Karpas-422 (cell line): ENCODE results near the gene RAI1. TPM values are rescaled to one million over a fixed set of nuclear protein-coding genes. Genes with fewer than 3 reads are reported as not detected.

Experiments used
- DNase-seq: peaks from one replicate; pipeline ENCODE4 v3.0.0-alpha.2; 2015
- H2AFZ ChIP-seq: fragments of 200-600 bp; sonication (generic); 2 replicates; pipeline ENCODE4 v1.6.1; 2014; ENCODE audit warnings: antibody characterized with exemption, low read length, mixed read lengths
- H3K27ac ChIP-seq: fragments of 200-600 bp; sonication (generic); 2 replicates; pipeline ENCODE4 v1.5.1; 2014; ENCODE audit warnings: mild to moderate bottlenecking, low read length, moderate library complexity
- H3K27me3 ChIP-seq: fragments of 200-600 bp; sonication (generic); 2 replicates; pipeline ENCODE4 v1.6.1; 2014; ENCODE audit warnings: low read length, mixed read lengths
- H3K36me3 ChIP-seq: fragments of 200-600 bp; sonication (generic); 2 replicates; pipeline ENCODE4 v1.6.1; 2014; ENCODE audit warnings: low read length, mixed read lengths; ENCODE audit not compliant: insufficient read depth
- H3K4me1 ChIP-seq: fragments of 200-600 bp; sonication (generic); 2 replicates; pipeline ENCODE4 v1.6.1; 2014; ENCODE audit warnings: mild to moderate bottlenecking, low read length, mixed read lengths
- H3K4me2 ChIP-seq: fragments of 200-600 bp; sonication (generic); 2 replicates; pipeline ENCODE4 v1.6.1; 2014; ENCODE audit warnings: low read length, low read depth, mild to moderate bottlenecking; ENCODE audit not compliant: poor library complexity, severe bottlenecking
- H3K4me3 ChIP-seq: fragments of 200-600 bp; sonication (generic); 2 replicates; pipeline ENCODE4 v1.5.1; 2014; ENCODE audit warnings: mild to moderate bottlenecking, antibody characterized with exemption, low read length, mixed read lengths
- H3K79me2 ChIP-seq: fragments of 200-600 bp; sonication (generic); 2 replicates; pipeline ENCODE4 v1.6.1; 2014; ENCODE audit warnings: mild to moderate bottlenecking, low read length, mixed read lengths
- H3K9ac ChIP-seq: fragments of 200-600 bp; sonication (generic); 2 replicates; pipeline ENCODE4 v1.6.0; 2014; ENCODE audit warnings: low read length
- H3K9me2 ChIP-seq: fragments of 200-600 bp; sonication (generic), shearing (Covaris generic); replicated peaks from 2 replicates; pipeline ENCODE4 v1.6.0; 2014; ENCODE audit warnings: mild to moderate bottlenecking, low read length, moderate library complexity; ENCODE audit not compliant: insufficient read depth
- H3K9me3 ChIP-seq: fragments of 300-700, 200-600 bp; sonication (generic); 2 replicates; pipeline ENCODE4 v1.6.1; 2014; ENCODE audit warnings: low read length, mixed read lengths
- H4K20me1 ChIP-seq: fragments of 200-600 bp; sonication (generic); 2 replicates; pipeline ENCODE4 v1.6.1; 2014; ENCODE audit warnings: mild to moderate bottlenecking, antibody characterized with exemption, low read length, low read depth; ENCODE audit not compliant: insufficient read depth
- total RNA-seq: library from RNA; depleted of rRNA; stranded (reverse); fragments of >200 nt; shearing (Covaris generic); gene quantifications from 2 replicates; pipeline ENCODE4 v1.2.3, GENCODE V29; 2014; ENCODE audit warnings: low replicate concordance

RAI1 gene
- total RNA-seq, 1 experiment from 2014 or later: 18.2 TPM

DNA sequence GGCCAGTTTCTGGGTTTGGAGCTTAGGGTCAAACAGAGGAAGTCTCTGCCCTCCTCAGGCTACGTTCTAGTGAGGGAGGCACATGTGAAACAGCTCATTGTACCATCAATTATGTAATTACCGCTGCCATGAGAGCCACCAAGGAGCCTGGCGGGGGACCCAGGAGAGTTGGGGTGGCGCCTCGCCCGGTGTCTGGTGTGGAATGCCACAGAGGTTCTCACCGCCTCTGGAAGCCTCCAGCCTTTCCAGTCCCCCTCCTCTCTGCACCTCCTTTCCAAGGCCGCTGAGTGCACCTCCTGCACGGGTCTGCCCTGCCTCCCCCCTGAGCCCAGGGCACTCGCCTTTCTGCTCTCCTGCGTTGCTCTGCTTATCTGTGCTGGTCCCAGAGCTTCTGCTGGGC lies 104.1 kb downstream of the RAI1 start:
- no peak overlapping the region for H3K4me3 ChIP-seq
- H2AFZ ChIP-seq: no peak overlapping the region
- peak overlapping the region; percentile 100 for H3K27ac ChIP-seq
- H3K4me1 ChIP-seq: peaks cover 82% of the 10 kb centered on the region
- peak overlapping the region; percentile 79 for H3K9ac ChIP-seq
- DNase-seq: no peak
- no peaks in the 10 kb centered on the region; the same call in 1 of the 2 replicates for H4K20me1 ChIP-seq
- no peaks in the 10 kb centered on the region for H3K27me3 ChIP-seq
- no peaks in the 10 kb centered on the region for H3K9me2 ChIP-seq
- H3K79me2 ChIP-seq: peaks cover 69% of the 10 kb centered on the region
- H3K9me3 ChIP-seq: no peaks in the 10 kb centered on the region
- H3K4me2 ChIP-seq: peak overlapping the region; percentile 73
- H3K36me3 ChIP-seq: no peaks in the 10 kb centered on the region

DNA sequence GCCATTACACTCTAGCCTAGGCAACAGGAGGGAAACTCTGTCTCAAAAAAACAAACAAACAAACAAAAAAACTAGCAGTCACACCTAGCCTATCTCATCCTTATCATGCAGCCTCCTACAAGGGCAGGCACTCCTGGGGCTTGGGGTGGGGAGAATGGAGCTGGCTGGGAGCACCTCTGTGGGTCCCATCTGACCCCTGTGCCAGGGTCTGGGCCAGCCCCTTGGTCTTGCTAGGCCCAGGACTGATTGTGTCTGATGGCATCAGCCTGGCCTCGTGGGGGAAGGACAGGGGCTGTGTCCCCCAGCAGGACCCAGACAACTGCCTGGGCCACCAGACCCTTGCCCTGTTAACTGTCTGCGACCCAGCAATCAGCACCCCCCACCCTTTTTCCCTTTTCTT lies 105.7 kb downstream of the RAI1 start:
- DNase-seq: no peak
- H3K79me2 ChIP-seq: peaks cover 78% of the 10 kb centered on the region
- peaks cover 69% of the 10 kb centered on the region for H3K4me1 ChIP-seq
- H3K27ac ChIP-seq: peak overlapping the region; percentile 100
- 0 out of 2 replicates have a peak overlapping the region, but pooled peaks have one; percentile 1 for H3K9ac ChIP-seq
- H3K4me3 ChIP-seq: no peak overlapping the region
- H3K4me2 ChIP-seq: no peak overlapping the region
- H3K36me3 ChIP-seq: no peaks in the 10 kb centered on the region
- H3K9me3 ChIP-seq: no peaks in the 10 kb centered on the region
- H2AFZ ChIP-seq: no peak overlapping the region
- no peaks in the 10 kb centered on the region for H3K9me2 ChIP-seq
- no peaks in the 10 kb centered on the region for H3K27me3 ChIP-seq
- H4K20me1 ChIP-seq: no peaks in the 10 kb centered on the region; the same call in 1 of the 2 replicates

DNA sequence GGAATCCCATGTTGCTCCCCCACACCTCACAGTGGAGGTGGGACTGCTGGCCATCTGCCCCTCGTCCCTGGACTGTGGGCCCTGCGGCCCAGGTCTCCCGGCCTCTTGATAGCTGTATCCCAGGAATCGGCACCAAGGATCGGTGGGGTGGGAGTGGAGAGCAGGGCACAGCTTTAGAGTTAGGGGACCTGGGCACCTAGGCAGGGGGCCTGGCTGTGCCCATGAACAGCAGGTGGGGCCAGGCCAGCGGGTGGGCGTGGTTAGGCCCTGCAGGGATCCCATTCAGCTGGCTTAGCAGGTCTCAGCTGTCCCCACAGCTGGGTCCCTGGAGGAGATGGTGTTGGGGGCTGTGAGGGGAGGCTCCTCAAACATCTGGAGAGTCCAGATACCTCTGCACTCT lies 106.3 kb downstream of the RAI1 start:
- Histone ChIP-seq H2AFZ (no peak overlapping the region), H3K79me2 (peaks cover 79% of the 10 kb centered on the region), H3K27ac (peak overlapping the region; percentile 100), H3K4me1 (peaks cover 65% of the 10 kb centered on the region), H4K20me1 (no peaks in the 10 kb centered on the region; the same call in 1 of the 2 replicates), H3K4me3 (no peak overlapping the region), H3K36me3 (no peaks in the 10 kb centered on the region), H3K4me2 (no peak overlapping the region), H3K9me3 (no peaks in the 10 kb centered on the region), H3K9me2 (no peaks in the 10 kb centered on the region), H3K27me3 (no peaks in the 10 kb centered on the region), H3K9ac (0 out of 2 replicates have a peak overlapping the region, but pooled peaks have one; percentile 1)
- DNase-seq: no peak

DNA sequence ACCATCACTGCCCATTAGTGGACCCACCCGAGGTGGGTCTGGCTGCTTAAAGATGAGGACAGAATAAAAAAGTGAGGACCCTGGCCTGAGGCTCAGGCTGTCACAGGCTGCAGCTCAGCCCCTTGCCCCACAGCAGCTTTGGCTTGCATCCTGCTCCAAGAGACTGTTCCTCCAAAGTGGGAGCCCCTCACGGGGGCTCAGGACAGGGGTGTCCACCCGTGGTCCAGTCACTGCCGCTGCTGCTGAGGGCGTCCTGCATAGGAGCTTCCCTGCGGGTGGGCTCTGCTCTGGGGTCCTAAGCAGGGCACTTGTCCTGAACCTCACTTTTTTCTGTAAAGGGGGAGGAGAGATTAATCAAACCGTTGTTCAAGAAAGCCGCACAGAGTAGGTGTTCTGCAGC lies 107.7 kb downstream of the RAI1 start:
- Histone ChIP-seq H3K4me1 (peaks cover 54% of the 10 kb centered on the region), H3K9me2 (no peaks in the 10 kb centered on the region), H3K4me2 (no peak overlapping the region), H3K9me3 (no peaks in the 10 kb centered on the region), H2AFZ (no peak overlapping the region), H3K4me3 (no peak overlapping the region), H3K27me3 (no peaks in the 10 kb centered on the region), H3K27ac (peak overlapping the region; percentile 100; the same call in 1 of the 2 replicates), H3K36me3 (no peaks in the 10 kb centered on the region), H3K79me2 (peaks cover 79% of the 10 kb centered on the region), H3K9ac (peak overlapping the region; percentile 2; the same call in 1 of the 2 replicates), H4K20me1 (no peaks in the 10 kb centered on the region; the same call in 1 of the 2 replicates)
- DNase-seq: no peak

DNA sequence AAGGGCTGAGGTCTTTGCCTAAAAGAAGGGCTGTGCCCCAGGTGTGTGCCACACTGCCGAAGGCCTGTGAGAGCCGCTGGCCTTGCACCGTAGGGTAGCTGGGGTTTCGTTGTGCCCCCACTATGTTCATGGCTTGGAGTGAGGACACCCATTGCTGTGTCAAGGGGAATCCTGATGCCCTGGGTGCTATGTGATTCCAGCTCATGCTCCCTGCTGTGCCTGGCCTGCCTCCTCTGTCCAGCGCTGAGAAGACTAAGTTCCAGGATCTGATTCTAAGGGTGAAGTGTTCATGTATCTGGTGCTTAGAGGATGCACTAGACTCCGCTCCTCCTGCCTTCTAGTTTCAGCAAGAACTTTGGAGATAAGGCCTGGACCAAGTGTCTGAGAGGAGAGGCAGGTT lies 108.2 kb downstream of the RAI1 start:
- Histone ChIP-seq H3K27me3 (no peaks in the 10 kb centered on the region), H3K9me2 (no peaks in the 10 kb centered on the region), H3K9me3 (no peaks in the 10 kb centered on the region), H3K4me2 (no peak overlapping the region), H3K27ac (no peak overlapping the region), H3K4me3 (no peak overlapping the region), H2AFZ (no peak overlapping the region), H4K20me1 (no peaks in the 10 kb centered on the region; the same call in 1 of the 2 replicates), H3K9ac (0 out of 2 replicates have a peak overlapping the region, but pooled peaks have one; percentile 2), H3K36me3 (no peaks in the 10 kb centered on the region), H3K4me1 (peaks cover 50% of the 10 kb centered on the region), H3K79me2 (peaks cover 77% of the 10 kb centered on the region)
- DNase-seq: no peak

DNA sequence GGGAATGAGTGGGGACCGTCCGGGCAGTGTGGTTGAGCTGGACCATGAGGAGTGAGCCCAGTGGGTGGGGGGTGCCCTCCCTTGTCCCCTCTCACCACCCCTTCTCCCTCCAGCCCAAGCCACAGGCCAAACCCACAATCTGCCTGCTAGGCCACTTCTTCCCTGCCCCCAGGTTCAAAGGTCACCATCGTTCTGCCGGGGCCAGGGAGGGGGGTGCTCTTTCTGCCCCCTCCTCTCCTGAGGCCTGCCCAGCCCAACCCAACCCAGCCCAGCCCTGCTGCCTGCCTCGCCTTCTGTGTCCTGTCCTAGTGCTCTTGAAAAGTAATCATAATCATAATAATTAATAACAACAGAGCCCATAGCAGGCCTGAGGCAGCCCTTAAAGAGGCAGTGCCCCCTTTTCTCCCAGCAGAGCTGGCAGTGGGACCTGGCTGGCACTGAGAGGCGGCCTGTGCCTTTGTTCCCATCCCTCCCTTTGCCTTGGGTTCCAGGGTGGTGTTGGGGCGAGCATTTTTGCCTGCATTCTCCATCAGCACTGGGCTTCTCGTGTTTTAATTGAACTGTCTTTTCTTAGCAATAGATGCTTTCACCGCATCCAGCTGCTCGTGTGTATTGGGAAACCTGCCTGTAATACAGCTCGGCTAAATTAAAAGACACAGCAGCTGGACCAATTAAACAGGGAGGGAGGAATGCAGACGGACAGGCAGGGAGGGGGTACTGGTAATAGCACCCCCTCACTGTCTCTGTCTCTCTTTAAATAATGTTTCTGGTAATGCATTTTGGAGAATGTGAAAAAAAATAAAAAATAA lies 108.8 kb downstream of the RAI1 start:
- Histone ChIP-seq H3K27me3 (no peaks in the 10 kb centered on the region), H3K9me2 (no peaks in the 10 kb centered on the region), H3K79me2 (peaks cover 71% of the 10 kb centered on the region), H3K4me2 (no peak overlapping the region), H3K4me3 (no peak overlapping the region), H3K27ac (peak overlapping the region; percentile 19; the same call in 1 of the 2 replicates), H4K20me1 (no peaks in the 10 kb centered on the region; the same call in 1 of the 2 replicates), H3K4me1 (peaks cover 44% of the 10 kb centered on the region), H3K9ac (0 out of 2 replicates have a peak overlapping the region, but pooled peaks have one; percentile 2), H3K36me3 (no peaks in the 10 kb centered on the region), H3K9me3 (no peaks in the 10 kb centered on the region), H2AFZ (no peak overlapping the region)
- no peak for DNase-seq

DNA sequence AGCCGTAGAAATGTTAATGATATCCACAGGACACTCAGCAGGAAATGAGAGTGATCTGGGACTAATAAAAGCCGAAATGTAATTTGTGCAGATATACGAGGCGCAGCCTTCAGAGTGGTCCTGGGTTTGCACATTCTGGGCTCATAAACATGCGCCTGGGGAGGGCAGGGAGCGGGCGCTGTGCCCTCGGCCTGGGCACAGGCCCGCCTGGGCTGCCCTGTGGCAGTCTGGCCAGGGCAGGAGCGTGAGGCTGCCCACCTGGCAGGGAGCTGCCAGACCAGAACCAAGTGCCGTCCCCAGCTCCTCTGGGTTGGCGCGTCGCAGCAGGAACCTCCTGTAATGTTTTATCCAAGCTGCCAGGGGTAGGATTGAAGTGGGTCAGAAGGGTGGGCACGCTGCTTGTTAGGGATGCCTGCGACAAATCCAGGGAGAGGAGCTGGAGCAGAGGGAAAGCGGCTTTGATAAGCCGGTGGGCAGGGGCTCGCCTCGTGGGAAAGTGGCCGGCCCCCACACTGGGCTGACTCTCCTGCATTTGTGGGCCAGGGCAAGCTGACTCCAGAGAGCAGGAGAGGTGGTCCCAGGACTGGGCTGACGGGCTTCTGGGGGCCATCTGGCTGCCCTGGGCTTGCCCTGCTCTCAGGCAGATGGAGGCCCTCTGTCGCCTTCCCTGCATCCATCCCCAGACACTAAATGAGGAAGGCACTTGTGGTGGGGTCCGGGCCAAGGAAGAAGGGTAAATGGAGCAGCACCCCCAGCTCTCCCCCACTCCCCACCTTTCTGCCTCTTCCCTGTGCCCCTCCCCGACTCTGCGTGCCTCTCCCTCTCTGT lies 109.6 kb downstream of the RAI1 start:
- Histone ChIP-seq H2AFZ (no peak overlapping the region), H3K9ac (0 out of 2 replicates have a peak overlapping the region, but pooled peaks have one; percentile 17), H3K27ac (peak overlapping the region; percentile 61), H3K4me3 (no peak overlapping the region), H3K9me3 (no peaks in the 10 kb centered on the region), H3K27me3 (no peaks in the 10 kb centered on the region), H3K9me2 (no peaks in the 10 kb centered on the region), H3K4me2 (no peak overlapping the region), H4K20me1 (no peaks in the 10 kb centered on the region; the same call in 1 of the 2 replicates), H3K4me1 (peaks cover 36% of the 10 kb centered on the region), H3K36me3 (no peaks in the 10 kb centered on the region), H3K79me2 (peaks cover 62% of the 10 kb centered on the region)
- no peak for DNase-seq
